HCT116 (cell line): ENCODE results near the gene GALP. TPM values are rescaled to one million over a fixed set of nuclear protein-coding genes. Genes with fewer than 3 reads are reported as not detected.
"Not testable (repeated sequence)": the region's sequence is repeated elsewhere in the genome, so short reads cannot be mapped to it uniquely, and the experiment has no call there.

Source experiments
- ATAC-seq: fragments of 200-7000 bp; cut with Tn5 transposase; 2 replicates; pipeline ENCODE4 v1.9.1; 2020; ENCODE audit warnings: mild to moderate bottlenecking, moderate library complexity
- BruUV-seq: library from RNA; stranded (reverse); fragments of 400-500 nt; replicated peaks from 2 replicates; lab custom pipeline; 2021; lab: Mats Ljungman, UMichigan
- CTCF ChIA-PET: fragments of 300-600 bp; sonication (Branson Sonifier 250); formaldehyde crosslinking; loops from one replicate; lab custom pipeline; 2021; ENCODE audit warnings: antibody characterized with exemption; lab: Charles Lee
- POLR2A ChIA-PET: fragments of 300-600, 350-600 bp; sonication (Branson Sonifier 250); formaldehyde crosslinking; loops from one replicate; lab custom pipeline; 2021; ENCODE audit warnings: antibody characterized with exemption; lab: Charles Lee
- RAD21 ChIA-PET, 2 experiments: fragments of 300-600 bp; sonication (Branson Sonifier 250); formaldehyde crosslinking; loops; one replicate each; lab custom pipeline; 2023; ENCODE audit warnings: low total read pairs in 2 of 2; ENCODE audit not compliant: uncharacterized antibody in 2 of 2, unreplicated experiment in 2 of 2, low non-redundant PET in 1 of 2; lab: Charles Lee
- DNase-seq: peaks from one replicate; pipeline ENCODE4 v3.0.0-alpha.2; 2010; ENCODE audit warnings: low read depth, low spot score
- H2AFZ ChIP-seq: fragments of 200-600 bp; shearing (Covaris generic), sonication (generic); 2 replicates; pipeline ENCODE4 v1.6.1; 2017; ENCODE audit warnings: low read depth, mixed run types, mixed read lengths, antibody characterized with exemption, low read length; ENCODE audit not compliant: poor library complexity, severe bottlenecking
- H3K27ac ChIP-seq: 2 replicates; pipeline ENCODE4 v1.5.1; 2012; ENCODE audit warnings: low read depth, low read length
- H3K27me3 ChIP-seq: fragments of 200-600 bp; sonication (generic); 2 replicates; pipeline ENCODE4 v1.6.1; 2016; ENCODE audit warnings: mixed run types, low read length, mixed read lengths; ENCODE audit not compliant: insufficient read depth
- H3K36me3 ChIP-seq, 2 experiments: fragments of 200-500 bp in 1 of 2; fragments of 200-600 bp in 1 of 2; sonication (Bioruptor generic) in 1 of 2; sonication (generic) in 1 of 2; 2 replicates each; pipeline versions ENCODE4 v1.5.1 to v1.6.1; 2014 to 2016; ENCODE audit warnings: low read length in 2 of 2, inconsistent platforms in 1 of 2, mixed read lengths in 1 of 2, mixed run types in 1 of 2; ENCODE audit not compliant: insufficient read depth in 2 of 2, control insufficient read depth in 1 of 2
- H3K4me1 ChIP-seq, 2 experiments: fragments of 200-600 bp in 1 of 2; sonication (generic) in 1 of 2; 2 replicates each; pipeline versions ENCODE4 v1.5.1 to v1.6.1; 2012 to 2017; ENCODE audit warnings: low read length in 2 of 2, inconsistent platforms in 1 of 2, mild to moderate bottlenecking in 1 of 2, mixed read lengths in 1 of 2, mixed run types in 1 of 2, moderate library complexity in 1 of 2; ENCODE audit not compliant: insufficient read depth in 2 of 2, control insufficient read depth in 1 of 2
- H3K4me2 ChIP-seq: fragments of 200-600 bp; sonication (generic); 2 replicates; pipeline ENCODE4 v1.6.1; 2017; ENCODE audit warnings: mixed run types, low read length, mixed read lengths
- H3K4me3 ChIP-seq, 2 experiments: fragments of 200-600 bp in 1 of 2; sonication (generic) in 1 of 2; replicated peaks in 1 of 2; 2 replicates each; pipeline ENCODE4 v1.5.1; 2011 to 2016; ENCODE audit warnings: low read length in 2 of 2, control low read depth in 1 of 2, low read depth in 1 of 2, mild to moderate bottlenecking in 1 of 2, mixed read lengths in 1 of 2, mixed run types in 1 of 2
- H3K79me2 ChIP-seq: fragments of 200-600 bp; sonication (generic); 2 replicates; pipeline ENCODE4 v1.6.1; 2017; ENCODE audit warnings: mild to moderate bottlenecking, mixed run types, low read length, moderate library complexity, mixed read lengths; ENCODE audit not compliant: insufficient read depth
- H3K9ac ChIP-seq: fragments of 200-600 bp; sonication (generic); 2 replicates; pipeline ENCODE4 v1.6.1; 2016; ENCODE audit warnings: low read length, mixed read lengths
- H3K9me2 ChIP-seq: fragments of 200-600 bp; sonication (generic), shearing (Covaris generic); 2 replicates; pipeline ENCODE4 v1.6.1; 2017; ENCODE audit warnings: mixed run types, mild to moderate bottlenecking, moderate library complexity; ENCODE audit not compliant: insufficient read depth
- H3K9me3 ChIP-seq, 2 experiments: fragments of 200-500 bp in 1 of 2; fragments of 200-600 bp in 1 of 2; sonication (Bioruptor generic) in 1 of 2; sonication (generic) in 1 of 2; 2 replicates each; pipeline ENCODE4 v1.6.1; 2014 to 2017; ENCODE audit warnings: low read length in 2 of 2, mixed read lengths in 2 of 2, inconsistent platforms in 1 of 2, low read depth in 1 of 2, mild to moderate bottlenecking in 1 of 2, mixed run types in 1 of 2, moderate library complexity in 1 of 2; ENCODE audit not compliant: control insufficient read depth in 1 of 2, insufficient read depth in 1 of 2
- H4K20me1 ChIP-seq: fragments of 200-600 bp; sonication (generic), shearing (Covaris generic); 2 replicates; pipeline ENCODE4 v1.6.1; 2017; ENCODE audit warnings: mixed run types, mild to moderate bottlenecking, moderate library complexity; ENCODE audit not compliant: insufficient read depth
- REST ChIP-seq: IDR thresholded peaks from 2 replicates; pipeline ENCODE4 v1.6.1; 2012; ENCODE audit warnings: low read depth
- TCF7L2 ChIP-seq: IDR thresholded peaks from 2 replicates; pipeline ENCODE4 v1.7.0; 2011; ENCODE audit warnings: borderline replicate concordance, inconsistent platforms; ENCODE audit not compliant: insufficient read depth, insufficient read length; ENCODE audit errors: extremely low read depth
- intact Hi-C: fragments of 100-400 bp; cut with micrococcal nuclease; formaldehyde crosslinking; loops from 2 replicates; pipeline ENCODE4 v1.10.0; 2022
- total RNA-seq: library from RNA; stranded (reverse); gene quantifications from one replicate; pipeline ENCODE4 v1.2.1, GENCODE V29; 2021; ENCODE audit not compliant: unreplicated experiment

GALP gene
- total RNA-seq, 1 experiment from 2014 or later, result not detected

- TF ChIP-seq TCF7L2 (no peak), REST (no peak)
- TF ChIP-seq, all 23 proteins: peak for 0
- no peaks in the 10 kb centered on the region for H3K9me3 ChIP-seq
- ChIA-PET CTCF (interaction anchor here (1.9 kb wide), 1 partner anchor 108 kb away, joined by 4 read pairs; no protein-coding TSS in a partner anchor), POLR2A (no interaction called here), RAD21 (no interaction called here)
- no peak for ATAC-seq
- no peak overlapping the region for H3K9ac ChIP-seq
- no peak for DNase-seq
- H3K27ac ChIP-seq, result no peak overlapping the region
- intact Hi-C loops, result no loop called here
- H3K27me3 ChIP-seq, result no peaks in the 10 kb centered on the region
- no peaks in the 10 kb centered on the region for H3K9me2 ChIP-seq
- no peaks in the 10 kb centered on the region for H3K36me3 ChIP-seq
- H4K20me1 ChIP-seq, result no peaks in the 10 kb centered on the region
- H3K79me2 ChIP-seq, result no peaks in the 10 kb centered on the region
- H2AFZ ChIP-seq, result no peak overlapping the region
- no peaks in the 10 kb centered on the region for H3K4me1 ChIP-seq
- H3K4me3 ChIP-seq, result no peak overlapping the region
- H3K4me2 ChIP-seq, result no peak overlapping the region
- BruUV-seq, result no TSS peak
These were observed 1.3 kb upstream of the GALP start for GRCh38 chr19:56174550-56174949.

GRCh38 chr19:56176310-56176709, 502 bp downstream of the GALP start:
- H4K20me1 ChIP-seq, H3K79me2 ChIP-seq, POLR2A ChIA-PET, H3K4me1 ChIP-seq, DNase-seq, ATAC-seq, H3K36me3 ChIP-seq, H3K4me2 ChIP-seq, H3K27ac ChIP-seq, H3K4me3 ChIP-seq, BruUV-seq, H3K27me3 ChIP-seq, intact Hi-C loops, RAD21 ChIA-PET, H2AFZ ChIP-seq, H3K9me3 ChIP-seq, H3K9me2 ChIP-seq, H3K9ac ChIP-seq: not testable (repeated sequence)
- CTCF ChIA-PET, result interaction anchor here (1.9 kb wide), 1 partner anchor 110 kb away, joined by 4 read pairs; no protein-coding TSS in a partner anchor
